GM23338 (cell line): ENCODE results near the gene MMP17. TPM values are rescaled to one million over a fixed set of nuclear protein-coding genes. Genes with fewer than 3 reads are reported as not detected.

Experiments
- ATAC-seq: fragments of 200-7000 bp; cut with Tn5 transposase; 3 replicates; pipeline ENCODE4 v1.9.1; 2020
- DNase-seq: peaks from one replicate; pipeline ENCODE4 v3.0.0-alpha.2; 2015; ENCODE audit warnings: low spot score
- H2AFZ ChIP-seq: fragments of 200-600 bp; sonication (generic); 2 replicates; pipeline ENCODE4 v1.8.0; 2016; ENCODE audit warnings: antibody characterized with exemption, mild to moderate bottlenecking, moderate library complexity
- H3F3A ChIP-seq: fragments of 200-600 bp; sonication (generic); replicated peaks from 2 replicates; pipeline ENCODE4 v1.8.0; 2017; ENCODE audit warnings: antibody characterized with exemption, mixed run types, low read depth
- H3K27ac ChIP-seq: fragments of 200-600 bp; sonication (generic); 2 replicates; pipeline ENCODE4 v1.6.1; 2016; ENCODE audit warnings: low read depth
- H3K27me3 ChIP-seq: fragments of 200-600 bp; sonication (generic); 2 replicates; pipeline ENCODE4 v1.8.0; 2016; ENCODE audit warnings: mild to moderate bottlenecking, mixed run types, moderate library complexity; ENCODE audit not compliant: insufficient read depth
- H3K36me3 ChIP-seq: fragments of 200-600 bp; sonication (generic); 2 replicates; pipeline ENCODE4 v1.8.0; 2016; ENCODE audit warnings: mild to moderate bottlenecking; ENCODE audit not compliant: insufficient read depth
- H3K4me1 ChIP-seq: fragments of 200-600 bp; sonication (generic); 2 replicates; pipeline ENCODE4 v1.8.0; 2016; ENCODE audit warnings: mild to moderate bottlenecking, moderate library complexity; ENCODE audit not compliant: insufficient read depth
- H3K4me2 ChIP-seq: fragments of 200-600 bp; sonication (generic); 2 replicates; pipeline ENCODE4 v1.7.1; 2017; ENCODE audit warnings: mixed run types
- H3K4me3 ChIP-seq: fragments of 200-600 bp; sonication (generic); 2 replicates; pipeline ENCODE4 v1.6.1; 2016; ENCODE audit warnings: mixed run types
- H3K79me2 ChIP-seq: fragments of 200-600 bp; sonication (generic); replicated peaks from 2 replicates; pipeline ENCODE4 v1.8.0; 2017; ENCODE audit warnings: mild to moderate bottlenecking; ENCODE audit not compliant: insufficient read depth
- H3K9me2 ChIP-seq: fragments of 200-600 bp; sonication (generic); 2 replicates; pipeline ENCODE4 v1.8.0; 2017; ENCODE audit not compliant: insufficient read depth
- H4K20me1 ChIP-seq: fragments of 200-600 bp; sonication (generic); replicated peaks from 2 replicates; pipeline ENCODE4 v1.8.0; 2017; ENCODE audit warnings: mild to moderate bottlenecking; ENCODE audit not compliant: insufficient read depth
- H3K27ac Mint-ChIP-seq: 2 replicates; pipeline ENCODE4 v1.8.0; 2020; ENCODE audit warnings: inconsistent platforms, mild to moderate bottlenecking, moderate library complexity, mixed read lengths
- H3K27me3 Mint-ChIP-seq: 3 replicates; pipeline ENCODE4 v1.8.0; 2022; ENCODE audit warnings: low read depth, mild to moderate bottlenecking, moderate library complexity, mixed read lengths, inconsistent platforms; ENCODE audit not compliant: insufficient read depth, poor library complexity
- H3K36me3 Mint-ChIP-seq: 3 replicates; pipeline ENCODE4 v1.8.0; 2021; ENCODE audit warnings: low read depth, mild to moderate bottlenecking, inconsistent platforms, moderate library complexity, mixed read lengths
- H3K4me1 Mint-ChIP-seq: 3 replicates; pipeline ENCODE4 v1.8.0; 2020; ENCODE audit warnings: mild to moderate bottlenecking, inconsistent platforms, mixed read lengths
- H3K4me3 Mint-ChIP-seq: 3 replicates; pipeline ENCODE4 v1.8.0; 2021; ENCODE audit warnings: moderate library complexity, mild to moderate bottlenecking, inconsistent platforms, mixed read lengths
- H3K9me3 Mint-ChIP-seq: 3 replicates; pipeline ENCODE4 v1.8.0; 2020; ENCODE audit warnings: moderate library complexity, mild to moderate bottlenecking, inconsistent platforms, mixed read lengths
- CREB1 ChIP-seq: fragments of 250-450 bp; sonication (Bioruptor Pico); IDR thresholded peaks from 2 replicates; pipeline ENCODE4 v1.5.0; 2020; ENCODE audit warnings: low read depth, mild to moderate bottlenecking, moderate library complexity
- CTCF ChIP-seq, 2 experiments: fragments of 200-600 bp in 1 of 2; sonication (generic) in 1 of 2; conservative IDR thresholded peaks; 2 replicates each; pipeline versions ENCODE4 v1.5.1 to v1.6.1; 2016 to 2017; ENCODE audit warnings: antibody characterized with exemption in 2 of 2, low read depth in 2 of 2, mild to moderate bottlenecking in 2 of 2, moderate library complexity in 1 of 2
- ETS1 ChIP-seq: IDR thresholded peaks from 2 replicates; pipeline ENCODE4 v1.6.1; 2016; ENCODE audit warnings: antibody characterized with exemption
- EZH2 ChIP-seq: fragments of 200-600 bp; sonication (generic); IDR thresholded peaks from one replicate; pipeline ENCODE4 v1.8.0; 2017; ENCODE audit warnings: antibody characterized with exemption, mild to moderate bottlenecking, low read depth; ENCODE audit not compliant: unreplicated experiment
- EZH2phosphoT487 ChIP-seq: fragments of 200-600 bp; sonication (generic); IDR thresholded peaks from one replicate; pipeline ENCODE4 v1.8.1; 2018; ENCODE audit warnings: antibody characterized with exemption; ENCODE audit not compliant: unreplicated experiment
- JUNB ChIP-seq: IDR thresholded peaks from one replicate; pipeline ENCODE4 v1.6.1; 2016; ENCODE audit warnings: antibody characterized with exemption; ENCODE audit not compliant: unreplicated experiment
- POLR2AphosphoS5 ChIP-seq: IDR thresholded peaks from 2 replicates; pipeline ENCODE4 v1.6.1; 2016; ENCODE audit warnings: antibody characterized with exemption, low read depth
- REST ChIP-seq: IDR thresholded peaks from one replicate; pipeline ENCODE4 v1.6.1; 2018; ENCODE audit warnings: antibody characterized with exemption; ENCODE audit not compliant: unreplicated experiment
- polyA plus RNA-seq: library from polyadenylated mRNA; unstranded; fragments of >200 nt; fragmentation: Nextera tagmentation; extraction: Ambion mirVana; gene quantifications from 2 replicates; pipeline ENCODE4 v1.2.1, GENCODE V29; 2016
- total RNA-seq: library from RNA; depleted of rRNA; stranded (reverse); fragments of >200 nt; shearing (Covaris generic); gene quantifications from 2 replicates; pipeline ENCODE4 v1.2.3, GENCODE V29; 2014

The MMP17 gene
- total and polyA plus RNA-seq, 2 experiments from 2014 or later: 10.4 to 48.5 TPM

- TF ChIP-seq EZH2phosphoT487: no peak
- no peak for TF ChIP-seq CREB1 (CRISPR knock-in tag)
- no peak for TF ChIP-seq EZH2
- TF ChIP-seq REST: no peak
- TF ChIP-seq CTCF (conservative IDR thresholded peaks at IDR 0.05; ENCODE audit: low read depth in 2 of 2): no peak
- TF ChIP-seq ETS1: no peak
Observed at GRCh38 chr12:131893605-131894312, 65.6 kb downstream of the MMP17 start (continued).

GRCh38 chr12:131894313-131894860 lies 66.2 kb downstream of the MMP17 start, which contains the start of gene ULK1:
Gene ULK1, plus strand, starts transcription at chr12:131894622. Its CDS starts 380 bp downstream, at chr12:131895002.
- H3K27me3 Mint-ChIP-seq: peaks cover 8% of the 10 kb centered on the region
- peak within 1 kb of the TSS; percentile 55; the same call in 1 of the 2 replicates for H3K27ac ChIP-seq
- peaks cover 14% of the 10 kb centered on the region; the same call in 2 of the 3 replicates for H3K4me1 Mint-ChIP-seq
- H3F3A ChIP-seq: peaks cover 13% of the 10 kb centered on the region
- H3K4me3 Mint-ChIP-seq: peak within 1 kb of the TSS; percentile 82
- peaks cover 2% of the 10 kb centered on the region; the same call in 2 of the 3 replicates for H3K9me3 Mint-ChIP-seq
- TF ChIP-seq ETS1 (no peak), POLR2AphosphoS5 (peak; percentile 78), JUNB (no peak)
- peaks cover 10% of the 10 kb centered on the region; the same call in 1 of the 2 replicates for H3K4me1 ChIP-seq
- ATAC-seq: peak; percentile 66
- H3K4me3 ChIP-seq: peak within 1 kb of the TSS; percentile 76
- no peaks in the 10 kb centered on the region for H3K27me3 ChIP-seq
- no peak within 1 kb of the TSS; the same call in 1 of the 2 replicates for H2AFZ ChIP-seq
- H3K4me2 ChIP-seq: peak within 1 kb of the TSS; percentile 97
- no peaks in the 10 kb centered on the region for H3K9me2 ChIP-seq
- H3K36me3 ChIP-seq: no peaks in the 10 kb centered on the region; the same call in 1 of the 2 replicates
- H3K36me3 Mint-ChIP-seq: peaks cover 15% of the 10 kb centered on the region
- peak; percentile 95 for DNase-seq
- H3K79me2 ChIP-seq: peaks cover 24% of the 10 kb centered on the region
- H4K20me1 ChIP-seq: no peaks in the 10 kb centered on the region
- H3K27ac Mint-ChIP-seq: peak within 1 kb of the TSS; percentile 77
